ENCODE results near the gene ZRANB3. TPM values are rescaled to one million over a fixed set of nuclear protein-coding genes. Genes with fewer than 3 reads are reported as not detected.
"Not testable (repeated sequence)": the region's sequence is repeated elsewhere in the genome, so short reads cannot be mapped to it uniquely, and the experiment has no call there.

The ZRANB3 gene
- total and polyA plus RNA-seq, 3 experiments from 2014 or later = 2.5 to 10.3 (median 9.1) TPM

DNA sequence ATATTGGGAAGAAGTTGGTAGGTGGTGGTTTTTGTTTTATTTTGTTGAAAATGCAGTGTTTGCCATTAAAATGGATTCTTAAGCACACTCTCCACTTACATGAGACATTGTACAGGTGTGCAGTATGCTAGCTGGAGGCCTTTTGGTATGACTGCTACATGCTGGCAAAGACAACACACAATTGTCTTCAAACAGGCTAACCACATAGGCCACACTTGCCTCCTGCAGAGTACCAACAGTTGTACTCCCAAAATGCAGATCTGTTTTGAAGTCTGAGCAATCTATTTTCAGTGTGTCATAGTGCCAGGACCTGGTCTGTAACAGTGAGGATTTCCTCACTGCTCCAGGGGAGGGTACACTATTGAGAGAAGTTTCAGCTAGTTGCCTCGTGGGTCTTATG lies 213.6 kb downstream of the ZRANB3 start:
- Mint-ChIP-seq H3K4me3 (no peak overlapping the region), H3K27ac (no peak overlapping the region), H3K36me3 (peaks cover 3 to 15% (median 6%) of the 10 kb centered on the region in 3 donors), H3K4me1 (no peaks in the 10 kb centered on the region), H3K9me3 (peaks cover 0 to 4% (median 0%) of the 10 kb centered on the region in 5 donors), H3K27me3 (no peaks in the 10 kb centered on the region)
- H3K36me3 ChIP-seq (ENCODE audit: insufficient read depth, low read length) = no peaks in the 10 kb centered on the region
- H3K4me1 ChIP-seq (ENCODE audit: insufficient read depth, low read length) = no peaks in the 10 kb centered on the region
- H3K27me3 ChIP-seq (ENCODE audit: insufficient read depth, low read length, poor library complexity, severe bottlenecking) = no peaks in the 10 kb centered on the region
- no peak overlapping the region for H3K27ac ChIP-seq (ENCODE audit: low read depth, low read length)
- CTCF ChIA-PET = no interaction called here
- POLR2A ChIA-PET = no interaction called here
- DNase-seq = no peak
- no peak overlapping the region for H3K4me3 ChIP-seq (ENCODE audit: low read length)
- H3K9me3 ChIP-seq (ENCODE audit: low read length) = no peaks in the 10 kb centered on the region

DNA sequence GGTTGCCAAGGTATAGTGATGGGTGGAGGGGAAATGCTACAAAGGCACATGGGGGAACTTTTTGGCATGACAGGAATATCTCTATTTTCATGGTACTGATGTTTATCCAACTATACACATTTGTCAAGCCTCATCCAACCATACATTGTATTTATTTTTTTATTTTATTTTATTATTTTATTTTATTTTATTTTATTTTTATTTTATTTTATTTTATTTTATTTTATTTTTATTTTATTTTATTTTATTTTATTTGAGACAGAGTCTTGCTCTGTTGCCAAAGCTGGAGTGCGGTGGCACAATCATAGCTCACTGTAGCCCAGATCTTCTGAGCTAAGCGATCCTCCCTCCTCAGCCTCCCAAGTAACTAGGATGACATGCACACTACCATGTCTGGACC lies 219.1 kb downstream of the ZRANB3 start:
- no peak for DNase-seq
- Histone ChIP-seq H3K27ac (ENCODE audit: low read depth, low read length) (no peak overlapping the region), H3K27me3 (ENCODE audit: insufficient read depth, low read length, poor library complexity, severe bottlenecking) (no peaks in the 10 kb centered on the region), H3K9me3 (ENCODE audit: low read length) (peaks cover 5% of the 10 kb centered on the region), H3K4me3 (ENCODE audit: low read length) (no peak overlapping the region), H3K4me1 (ENCODE audit: insufficient read depth, low read length) (no peaks in the 10 kb centered on the region), H3K36me3 (ENCODE audit: insufficient read depth, low read length) (no peaks in the 10 kb centered on the region)
- H3K4me1 Mint-ChIP-seq = no peaks in the 10 kb centered on the region
- POLR2A ChIA-PET = no interaction called here
- peaks cover 0 to 18% (median 9%) of the 10 kb centered on the region in 5 donors for H3K9me3 Mint-ChIP-seq
- H3K27me3 Mint-ChIP-seq = no peaks in the 10 kb centered on the region
- H3K36me3 Mint-ChIP-seq = peaks cover 11 to 46% (median 20%) of the 10 kb centered on the region in 3 donors
- no peak overlapping the region for H3K4me3 Mint-ChIP-seq
- H3K27ac Mint-ChIP-seq = no peak overlapping the region
- CTCF ChIA-PET = no interaction called here

DNA sequence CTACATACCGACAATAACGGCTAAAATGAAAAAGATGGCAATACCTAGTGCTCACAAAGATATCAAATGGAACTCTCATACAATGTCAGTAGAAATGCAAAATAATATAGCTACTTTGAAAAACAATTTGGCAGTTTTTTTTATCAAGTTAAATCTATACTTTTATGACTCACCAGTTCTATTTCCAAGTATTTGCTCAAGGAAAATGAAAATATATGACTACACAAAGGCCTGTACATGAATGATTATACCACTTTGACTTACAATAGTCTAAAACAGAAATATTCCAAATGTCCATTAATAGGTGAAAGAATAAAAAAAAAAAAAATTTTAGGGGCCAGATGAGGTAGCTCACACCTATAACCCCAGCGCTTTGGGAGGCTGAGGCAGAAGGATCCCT lies 219.8 kb downstream of the ZRANB3 start:
- Mint-ChIP-seq H3K27me3 (no peaks in the 10 kb centered on the region), H3K4me1 (no peaks in the 10 kb centered on the region), H3K9me3 (peaks cover 0 to 19% (median 10%) of the 10 kb centered on the region in 5 donors), H3K27ac (no peak overlapping the region), H3K36me3 (peaks cover 11 to 47% (median 20%) of the 10 kb centered on the region in 3 donors), H3K4me3 (no peak overlapping the region)
- no peak overlapping the region for H3K4me3 ChIP-seq (ENCODE audit: low read length)
- H3K36me3 ChIP-seq (ENCODE audit: insufficient read depth, low read length) = no peaks in the 10 kb centered on the region
- H3K9me3 ChIP-seq (ENCODE audit: low read length) = peaks cover 5% of the 10 kb centered on the region
- POLR2A ChIA-PET = no interaction called here
- H3K4me1 ChIP-seq (ENCODE audit: insufficient read depth, low read length) = no peaks in the 10 kb centered on the region
- CTCF ChIA-PET = no interaction called here
- no peaks in the 10 kb centered on the region for H3K27me3 ChIP-seq (ENCODE audit: insufficient read depth, low read length, poor library complexity, severe bottlenecking)
- no peak for DNase-seq
- H3K27ac ChIP-seq (ENCODE audit: low read depth, low read length) = no peak overlapping the region

DNA sequence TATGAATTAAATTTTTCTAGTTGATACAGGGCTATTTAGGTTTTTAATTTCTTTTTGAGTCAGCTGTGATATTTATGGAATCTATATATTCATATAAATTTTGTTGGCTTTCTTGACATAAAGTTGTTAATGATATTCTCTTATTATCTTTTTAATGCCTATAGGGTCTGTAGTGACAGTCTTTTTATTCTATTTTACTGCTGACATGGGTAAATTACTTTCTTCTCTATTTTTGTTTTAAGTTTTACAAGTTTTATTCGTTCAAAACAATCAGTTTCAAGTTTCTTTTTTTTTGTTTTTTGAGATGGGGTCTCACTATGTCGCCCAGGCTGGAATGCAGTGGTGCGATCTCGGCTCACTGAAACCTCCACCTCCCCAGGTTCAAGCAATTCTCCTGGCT lies 226.3 kb downstream of the ZRANB3 start:
- peaks cover 9 to 38% (median 20%) of the 10 kb centered on the region in 5 donors for H3K9me3 Mint-ChIP-seq
- H3K9me3 ChIP-seq (ENCODE audit: low read length) = peaks cover 8% of the 10 kb centered on the region
- no peaks in the 10 kb centered on the region for H3K4me1 ChIP-seq (ENCODE audit: insufficient read depth, low read length)
- no peak for DNase-seq
- no peaks in the 10 kb centered on the region for H3K4me1 Mint-ChIP-seq
- no peak overlapping the region for H3K27ac ChIP-seq (ENCODE audit: low read depth, low read length)
- no peak overlapping the region for H3K4me3 Mint-ChIP-seq
- H3K36me3 ChIP-seq (ENCODE audit: insufficient read depth, low read length) = no peaks in the 10 kb centered on the region
- H3K27me3 ChIP-seq (ENCODE audit: insufficient read depth, low read length, poor library complexity, severe bottlenecking) = no peaks in the 10 kb centered on the region
- ChIA-PET CTCF (no interaction called here), POLR2A (no interaction called here)
- H3K27ac Mint-ChIP-seq = no peak overlapping the region
- H3K36me3 Mint-ChIP-seq = peaks cover 10 to 47% (median 19%) of the 10 kb centered on the region in 3 donors
- no peak overlapping the region for H3K4me3 ChIP-seq (ENCODE audit: low read length)
- no peaks in the 10 kb centered on the region for H3K27me3 Mint-ChIP-seq

DNA sequence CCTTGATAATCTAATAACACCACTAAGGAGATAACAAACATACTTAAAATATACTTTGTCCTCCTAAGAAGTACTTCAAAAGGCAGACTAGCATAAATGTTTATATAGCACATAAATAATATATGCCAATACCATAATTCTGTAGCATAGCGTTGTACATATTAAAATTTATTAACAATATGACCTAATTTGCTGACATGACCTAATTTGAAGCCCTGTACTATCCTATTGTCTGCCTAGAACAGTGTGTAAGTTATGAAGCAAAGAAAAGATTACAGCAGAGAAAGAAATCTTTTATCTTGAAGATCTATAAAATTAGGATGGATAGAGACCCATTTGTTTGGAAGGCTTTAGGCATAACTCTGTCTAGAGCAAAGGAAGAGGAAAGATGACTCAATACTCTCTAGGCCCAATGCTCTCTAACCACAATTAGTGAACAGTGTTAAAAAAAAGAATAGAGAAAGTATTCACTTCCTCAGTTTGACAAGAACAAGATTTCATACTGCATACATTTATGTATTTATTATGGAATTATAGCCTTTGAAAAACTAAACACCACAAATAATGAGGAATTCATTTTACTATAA lies 231.3 kb downstream of the ZRANB3 start:
- POLR2A ChIA-PET = no interaction called here
- Histone ChIP-seq H3K9me3 (ENCODE audit: low read length) (no peaks in the 10 kb centered on the region), H3K4me3 (ENCODE audit: low read length) (no peak overlapping the region), H3K4me1 (ENCODE audit: insufficient read depth, low read length) (no peaks in the 10 kb centered on the region), H3K27ac (ENCODE audit: low read depth, low read length) (no peak overlapping the region), H3K27me3 (ENCODE audit: insufficient read depth, low read length, poor library complexity, severe bottlenecking) (no peaks in the 10 kb centered on the region), H3K36me3 (ENCODE audit: insufficient read depth, low read length) (no peaks in the 10 kb centered on the region)
- Mint-ChIP-seq H3K4me1 (no peaks in the 10 kb centered on the region), H3K27me3 (no peaks in the 10 kb centered on the region), H3K27ac (no peak overlapping the region), H3K4me3 (no peak overlapping the region), H3K36me3 (peaks cover 0 to 56% (median 18%) of the 10 kb centered on the region in 3 donors), H3K9me3 (peaks cover 13 to 54% (median 28%) of the 10 kb centered on the region in 5 donors)
- CTCF ChIA-PET = no interaction called here
- DNase-seq = no peak

DNA sequence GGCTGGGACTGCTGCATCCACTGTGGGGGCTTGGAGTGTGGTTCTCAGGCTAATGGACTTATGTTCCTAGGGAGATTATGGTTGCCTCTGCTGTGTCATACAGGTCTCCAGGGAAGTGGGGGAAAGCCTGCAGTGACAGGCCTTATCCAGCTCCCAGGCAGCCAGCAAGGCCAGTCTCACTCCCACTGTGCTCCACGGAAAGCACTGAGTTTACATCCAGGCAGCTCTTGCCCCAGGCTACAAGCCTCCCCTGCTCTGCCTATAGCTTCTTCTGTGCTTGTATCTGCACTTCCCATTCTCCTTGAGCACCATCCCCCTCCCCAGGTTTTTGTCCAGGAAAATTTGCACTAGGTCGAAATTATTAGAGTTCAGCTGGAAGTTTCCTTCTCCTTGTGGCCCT lies 231.9 kb downstream of the ZRANB3 start:
- ChIA-PET POLR2A (no interaction called here), CTCF (no interaction called here)
- Histone ChIP-seq H3K9me3 (ENCODE audit: low read length) (no peaks in the 10 kb centered on the region), H3K27ac (ENCODE audit: low read depth, low read length) (no peak overlapping the region), H3K4me3 (ENCODE audit: low read length) (no peak overlapping the region), H3K4me1 (ENCODE audit: insufficient read depth, low read length) (no peaks in the 10 kb centered on the region), H3K27me3 (ENCODE audit: insufficient read depth, low read length, poor library complexity, severe bottlenecking) (no peaks in the 10 kb centered on the region), H3K36me3 (ENCODE audit: insufficient read depth, low read length) (no peaks in the 10 kb centered on the region)
- H3K27ac Mint-ChIP-seq = no peak overlapping the region
- no peak for DNase-seq
- no peaks in the 10 kb centered on the region for H3K4me1 Mint-ChIP-seq
- no peak overlapping the region for H3K4me3 Mint-ChIP-seq
- peaks cover 13 to 60% (median 31%) of the 10 kb centered on the region in 5 donors for H3K9me3 Mint-ChIP-seq
- H3K27me3 Mint-ChIP-seq = no peaks in the 10 kb centered on the region
- H3K36me3 Mint-ChIP-seq = peaks cover 0 to 59% (median 18%) of the 10 kb centered on the region in 3 donors

DNA sequence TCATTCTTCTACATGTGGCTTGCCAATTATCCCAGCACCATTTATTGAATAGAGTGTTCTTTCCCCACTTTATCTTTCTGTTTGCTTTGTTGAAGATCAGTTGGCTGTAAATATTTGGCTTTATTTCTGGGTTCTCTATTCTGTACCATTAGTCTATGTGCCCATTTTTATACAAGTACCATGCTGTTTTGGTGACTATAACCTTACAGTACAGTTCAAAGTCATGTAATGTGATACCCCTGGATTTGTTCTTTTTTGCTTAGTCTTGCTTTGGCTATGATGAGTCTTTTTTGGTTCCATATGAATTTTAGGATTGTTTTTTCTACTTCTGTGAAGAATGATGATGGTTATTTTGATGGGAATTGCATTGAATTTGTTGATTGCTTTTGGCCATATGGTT lies 243.9 kb downstream of the ZRANB3 start:
- H3K9me3 ChIP-seq (ENCODE audit: low read length); POLR2A ChIA-PET; H3K4me1 ChIP-seq (ENCODE audit: insufficient read depth, low read length); H3K27ac ChIP-seq (ENCODE audit: low read depth, low read length); CTCF ChIA-PET; H3K4me1 Mint-ChIP-seq; H3K4me3 Mint-ChIP-seq; H3K27me3 Mint-ChIP-seq; H3K4me3 ChIP-seq (ENCODE audit: low read length); DNase-seq; H3K27me3 ChIP-seq (ENCODE audit: insufficient read depth, low read length, poor library complexity, severe bottlenecking); H3K36me3 ChIP-seq (ENCODE audit: insufficient read depth, low read length); H3K27ac Mint-ChIP-seq: not testable (repeated sequence)
- Mint-ChIP-seq H3K36me3 (peaks cover 2 to 16% (median 2%) of the 10 kb centered on the region in 3 donors), H3K9me3 (peaks cover 8 to 44% (median 26%) of the 10 kb centered on the region in 5 donors)

DNA sequence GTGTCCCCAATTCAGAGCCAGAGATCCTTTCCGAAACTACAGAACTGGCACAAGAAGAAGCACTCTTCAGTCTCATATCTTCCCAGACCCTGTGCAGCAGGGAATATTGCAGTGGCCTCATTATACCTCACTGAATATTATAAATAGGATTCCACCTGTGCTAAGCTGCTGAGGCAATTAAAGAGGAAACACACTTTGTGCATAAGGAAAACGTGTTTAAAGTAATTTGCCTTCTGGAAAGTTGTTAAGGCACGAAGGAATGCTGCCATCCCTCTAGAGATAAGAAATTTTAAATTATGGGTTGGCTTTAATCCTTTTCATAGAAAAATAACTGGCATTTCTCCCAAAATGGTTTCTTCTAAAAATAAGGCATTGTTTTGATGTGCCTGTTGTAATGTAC lies 245.6 kb downstream of the ZRANB3 start:
- CTCF ChIA-PET = no interaction called here
- Histone ChIP-seq H3K36me3 (ENCODE audit: insufficient read depth, low read length) (no peaks in the 10 kb centered on the region), H3K27me3 (ENCODE audit: insufficient read depth, low read length, poor library complexity, severe bottlenecking) (no peaks in the 10 kb centered on the region), H3K4me3 (ENCODE audit: low read length) (no peak overlapping the region), H3K4me1 (ENCODE audit: insufficient read depth, low read length) (no peaks in the 10 kb centered on the region), H3K9me3 (ENCODE audit: low read length) (no peaks in the 10 kb centered on the region), H3K27ac (ENCODE audit: low read depth, low read length) (no peak overlapping the region)
- H3K27ac Mint-ChIP-seq = no peak overlapping the region
- POLR2A ChIA-PET = no interaction called here
- no peak for DNase-seq
- H3K27me3 Mint-ChIP-seq = peaks cover 0 to 2% of the 10 kb centered on the region in 2 donors
- no peak overlapping the region for H3K4me3 Mint-ChIP-seq
- peaks cover 2 to 13% (median 2%) of the 10 kb centered on the region in 3 donors for H3K36me3 Mint-ChIP-seq
- H3K9me3 Mint-ChIP-seq = peaks cover 8 to 38% (median 18%) of the 10 kb centered on the region in 5 donors
- H3K4me1 Mint-ChIP-seq = no peaks in the 10 kb centered on the region

All from CD8-positive, alpha-beta memory T cell (primary cell).